Neuronal stem cell (in vitro differentiated cells): Measurements from ENCODE around the gene SH3TC2.

Source experiments
- DNase-seq: peaks from one replicate; pipeline ENCODE4 v3.0.0-alpha.2; 2013; ENCODE audit warnings: low spot score
- H2AFZ ChIP-seq: one replicate; pipeline ENCODE4 v1.6.1; 2013; ENCODE audit warnings: mild to moderate bottlenecking, low read length, inconsistent platforms
- H2AK5ac ChIP-seq: 2 replicates; pipeline ENCODE4 v1.6.1; 2013; ENCODE audit warnings: low read depth, mild to moderate bottlenecking, inconsistent platforms, low read length, moderate library complexity, mixed read lengths
- H2BK120ac ChIP-seq: 2 replicates; pipeline ENCODE4 v1.6.1; 2013; ENCODE audit warnings: low read depth, mild to moderate bottlenecking, inconsistent platforms, low read length, moderate library complexity, mixed read lengths
- H2BK12ac ChIP-seq: one replicate; pipeline ENCODE4 v1.6.1; 2013; ENCODE audit warnings: low read length, inconsistent platforms
- H2BK15ac ChIP-seq: 2 replicates; pipeline ENCODE4 v1.6.1; 2013; ENCODE audit warnings: mild to moderate bottlenecking, low read length, inconsistent platforms, mixed read lengths
- H2BK5ac ChIP-seq: one replicate; pipeline ENCODE4 v1.6.1; 2013; ENCODE audit warnings: inconsistent platforms, mild to moderate bottlenecking, low read length, moderate library complexity
- H3K14ac ChIP-seq: one replicate; pipeline ENCODE4 v1.6.1; 2013; ENCODE audit warnings: low read length, inconsistent platforms
- H3K18ac ChIP-seq: 2 replicates; pipeline ENCODE4 v1.6.1; 2013; ENCODE audit warnings: low read length, inconsistent platforms
- H3K23ac ChIP-seq: 2 replicates; pipeline ENCODE4 v1.6.1; 2013; ENCODE audit warnings: low read depth, mild to moderate bottlenecking, mixed read lengths, low read length, inconsistent platforms; ENCODE audit not compliant: poor library complexity
- H3K27ac ChIP-seq: replicated peaks from 3 replicates; pipeline ENCODE4 v1.5.1; 2013; ENCODE audit warnings: low read length, inconsistent platforms
- H3K27me3 ChIP-seq, 3 experiments: 2 replicates each; pipeline ENCODE4 v1.6.1; 2013; ENCODE audit warnings: low read length in 3 of 3, mild to moderate bottlenecking in 2 of 3, inconsistent platforms in 1 of 3, low read depth in 1 of 3, mixed read lengths in 1 of 3, moderate library complexity in 1 of 3; ENCODE audit not compliant: control insufficient read depth in 3 of 3, insufficient read depth in 3 of 3
- H3K36me3 ChIP-seq, 2 donors: replicated peaks in 1 of 2; 2 replicates each; pipeline ENCODE4 v1.6.1; 2013; ENCODE audit warnings: low read length in 2 of 2; ENCODE audit not compliant: control insufficient read depth in 2 of 2, insufficient read depth in 2 of 2
- H3K4ac ChIP-seq: 2 replicates; pipeline ENCODE4 v1.6.1; 2013; ENCODE audit warnings: inconsistent platforms, mild to moderate bottlenecking, low read length, moderate library complexity
- H3K4me1 ChIP-seq, 2 donors: 1 replicate in 1 of 2; 2 replicates in 1 of 2; pipeline ENCODE4 v1.6.1; 2013; ENCODE audit warnings: low read length in 2 of 2, low read depth in 1 of 2; ENCODE audit not compliant: control insufficient read depth in 2 of 2, insufficient read depth in 1 of 2
- H3K4me2 ChIP-seq: one replicate; pipeline ENCODE4 v1.6.1; 2013; ENCODE audit warnings: mild to moderate bottlenecking, low read length, inconsistent platforms; ENCODE audit not compliant: insufficient read depth, poor library complexity, severe bottlenecking
- H3K4me3 ChIP-seq, 2 donors: 2 replicates each; pipeline ENCODE4 v1.5.1; 2013; ENCODE audit warnings: low read length in 2 of 2, mild to moderate bottlenecking in 2 of 2, inconsistent platforms in 1 of 2, moderate library complexity in 1 of 2
- H3K79me1 ChIP-seq: one replicate; pipeline ENCODE4 v1.6.1; 2013; ENCODE audit warnings: low read depth, mild to moderate bottlenecking, inconsistent platforms, low read length, moderate library complexity
- H3K9ac ChIP-seq: one replicate; pipeline ENCODE4 v1.6.1; 2013; ENCODE audit warnings: mild to moderate bottlenecking, low read depth, low read length, inconsistent platforms; ENCODE audit not compliant: poor library complexity
- H3K9me3 ChIP-seq, 2 donors: replicated peaks in 1 of 2; 2 replicates each; pipeline versions ENCODE3 to v1.6.1; 2013; ENCODE audit warnings: low read length in 2 of 2, mild to moderate bottlenecking in 2 of 2, inconsistent platforms in 1 of 2, low read depth in 1 of 2, mixed read lengths in 1 of 2, moderate library complexity in 1 of 2; ENCODE audit not compliant: control insufficient read depth in 2 of 2, insufficient read depth in 1 of 2
- H4K8ac ChIP-seq: one replicate; pipeline ENCODE4 v1.6.1; 2013; ENCODE audit warnings: low read depth, mild to moderate bottlenecking, inconsistent platforms, low read length, moderate library complexity
- H4K91ac ChIP-seq: one replicate; pipeline ENCODE4 v1.6.1; 2013; ENCODE audit warnings: low read length, low read depth, mild to moderate bottlenecking, inconsistent platforms; ENCODE audit not compliant: poor library complexity
- WGBS, 2 donors: extraction: QIAGEN DNeasy Blood & Tissue Kit; methylation state at CpG; one replicate each; pipeline ENCODE4 v1.1.7; 2013; ENCODE audit warnings: missing lambda C conversion rate in 2 of 2, mixed read lengths in 1 of 2; ENCODE audit not compliant: insufficient read length in 2 of 2, insufficient replicate concordance in 1 of 2; ENCODE audit errors: extremely low coverage in 2 of 2; 5-methylcytosine and 5-hydroxymethylcytosine counted together

Gene SH3TC2

GRCh38 chr5:149030392-149030791 is 32.5 kb downstream of the SH3TC2 start:
- H4K91ac ChIP-seq, result no peak overlapping the region
- WGBS, 2 donors, result no CpG with 5 or more reads among the region's 3 CpGs
- no peak overlapping the region for H4K8ac ChIP-seq
- H3K4ac ChIP-seq, result no peak overlapping the region
- H3K36me3 ChIP-seq, result no peaks in the 10 kb centered on the region
- H3K18ac ChIP-seq, result no peak overlapping the region
- no peak for DNase-seq
- no peak overlapping the region for H2BK5ac ChIP-seq
- no peaks in the 10 kb centered on the region for H3K27me3 ChIP-seq
- H3K4me3 ChIP-seq, result no peak overlapping the region
- H3K23ac ChIP-seq, result no peak overlapping the region
- H3K27ac ChIP-seq, result no peak overlapping the region
- no peak overlapping the region for H2BK12ac ChIP-seq
- H3K79me1 ChIP-seq, result no peaks in the 10 kb centered on the region
- H3K14ac ChIP-seq, result no peak overlapping the region
- no peaks in the 10 kb centered on the region for H3K4me1 ChIP-seq
- no peak overlapping the region for H3K9ac ChIP-seq
- no peak overlapping the region for H2BK120ac ChIP-seq
- H2AFZ ChIP-seq, result no peak overlapping the region
- H2AK5ac ChIP-seq, result no peak overlapping the region
- no peak overlapping the region for H2BK15ac ChIP-seq
- H3K4me2 ChIP-seq, result no peak overlapping the region
- H3K9me3 ChIP-seq, result no peaks in the 10 kb centered on the region

- no CpG with 5 or more reads among the region's 5 CpGs for WGBS, 2 donors
These were observed 33.9 kb downstream of the SH3TC2 start for GRCh38 chr5:149028984-149029383.

DNA sequence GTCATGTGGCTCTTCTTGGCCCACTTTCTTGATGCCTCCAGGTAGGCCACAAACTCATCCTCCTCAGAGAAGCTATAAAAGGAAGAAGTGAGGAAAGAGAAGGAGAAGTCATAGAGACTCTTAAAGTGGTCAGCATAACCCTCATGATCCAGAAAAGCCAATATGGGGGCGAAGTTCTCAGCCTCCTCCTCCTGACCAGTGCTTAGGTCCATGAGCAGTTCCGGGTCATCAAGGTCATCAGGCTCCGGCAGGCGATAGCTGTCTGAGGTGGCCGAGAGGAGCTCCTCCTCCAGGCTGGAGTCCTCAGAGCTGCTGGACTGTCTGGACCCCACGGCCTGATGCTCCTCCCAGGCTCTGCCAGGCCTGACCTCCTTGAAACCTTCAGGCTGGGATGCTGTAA is 34.7 kb downstream of the SH3TC2 start:
- Histone ChIP-seq H3K18ac (peak overlapping the region; percentile 53), H2BK5ac (no peak overlapping the region), H3K9ac (no peak overlapping the region), H3K79me1 (no peaks in the 10 kb centered on the region), H2BK120ac (no peak overlapping the region), H3K4me2 (no peak overlapping the region), H3K36me3 (no peaks in the 10 kb centered on the region), H3K4me1 (no peaks in the 10 kb centered on the region), H2AFZ (no peak overlapping the region), H3K27me3 (no peaks in the 10 kb centered on the region), H2AK5ac (no peak overlapping the region), H3K14ac (no peak overlapping the region), H2BK15ac (no peak overlapping the region), H3K4me3 (no peak overlapping the region), H2BK12ac (no peak overlapping the region), H3K4ac (no peak overlapping the region), H4K91ac (no peak overlapping the region), H3K27ac (no peak overlapping the region), H3K9me3 (no peaks in the 10 kb centered on the region), H4K8ac (no peak overlapping the region), H3K23ac (no peak overlapping the region)
- DNase-seq, result no peak
- no CpG with 5 or more reads among the region's 6 CpGs for WGBS, 2 donors

More at GRCh38 chr5:149028984-149029383, 33.9 kb downstream of the SH3TC2 start:
- Histone ChIP-seq H3K4me2 (no peak overlapping the region), H3K9ac (no peak overlapping the region), H2AK5ac (no peak overlapping the region), H3K27me3 (no peaks in the 10 kb centered on the region), H4K91ac (no peak overlapping the region), H2AFZ (no peak overlapping the region), H3K14ac (no peak overlapping the region), H3K27ac (no peak overlapping the region), H4K8ac (no peak overlapping the region), H3K9me3 (no peaks in the 10 kb centered on the region), H3K4me3 (no peak overlapping the region), H2BK5ac (no peak overlapping the region), H3K18ac (no peak overlapping the region), H3K4me1 (no peaks in the 10 kb centered on the region), H2BK15ac (no peak overlapping the region), H2BK120ac (no peak overlapping the region), H3K23ac (no peak overlapping the region), H2BK12ac (no peak overlapping the region), H3K36me3 (no peaks in the 10 kb centered on the region), H3K4ac (no peak overlapping the region), H3K79me1 (no peaks in the 10 kb centered on the region)
- DNase-seq, result no peak

DNA sequence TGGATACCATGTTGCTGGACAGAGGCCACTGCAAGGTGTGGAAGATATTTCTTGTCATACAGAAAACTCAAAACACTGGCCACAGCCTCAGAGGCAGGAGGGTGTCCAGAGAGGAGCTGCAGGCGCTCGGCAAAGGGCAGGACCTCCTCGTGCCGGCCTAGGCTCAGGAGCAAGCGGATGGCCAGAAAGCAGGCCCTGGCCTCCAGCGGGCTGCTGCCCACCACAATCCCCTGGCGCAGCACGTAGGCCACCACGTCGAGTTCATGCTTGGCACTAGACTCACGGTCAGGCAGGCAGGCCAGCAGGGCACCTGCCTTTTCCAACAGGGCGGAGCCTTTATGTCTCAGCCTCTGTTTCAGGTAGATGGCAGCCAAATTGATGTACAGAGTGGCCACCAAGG is 35.2 kb downstream of the SH3TC2 start:
- DNase-seq, result no peak
- Histone ChIP-seq H2BK120ac (no peak overlapping the region), H2BK5ac (no peak overlapping the region), H3K79me1 (no peaks in the 10 kb centered on the region), H2BK12ac (no peak overlapping the region), H4K91ac (no peak overlapping the region), H3K4ac (no peak overlapping the region), H3K4me3 (no peak overlapping the region), H3K4me2 (no peak overlapping the region), H3K36me3 (no peaks in the 10 kb centered on the region), H2AFZ (no peak overlapping the region), H3K4me1 (no peaks in the 10 kb centered on the region), H2AK5ac (no peak overlapping the region), H3K9ac (no peak overlapping the region), H4K8ac (no peak overlapping the region), H3K9me3 (no peaks in the 10 kb centered on the region), H3K18ac (no peak overlapping the region), H3K23ac (no peak overlapping the region), H3K14ac (no peak overlapping the region), H3K27me3 (no peaks in the 10 kb centered on the region), H3K27ac (no peak overlapping the region), H2BK15ac (no peak overlapping the region)
- WGBS, 2 donors, result no CpG with 5 or more reads among the region's 12 CpGs
